PC-9 (cell line): ENCODE measurements around the gene RTL10.

Experiments
- CTCF ChIP-seq: fragments of 200-600 bp; sonication (generic); conservative IDR thresholded peaks from 2 replicates; pipeline ENCODE4 v1.6.1; 2017; ENCODE audit warnings: mixed run types, antibody characterized with exemption, mild to moderate bottlenecking, moderate library complexity
- EZH2 ChIP-seq: fragments of 200-600 bp; sonication (generic); IDR thresholded peaks from 2 replicates; pipeline ENCODE4 v1.8.0; 2017; ENCODE audit warnings: antibody characterized with exemption, low read depth

- no peak for TF ChIP-seq CTCF
- TF ChIP-seq EZH2 = no peak
These were observed 35.3 kb upstream of the RTL10 start for GRCh38 chr22:19889951-19890350.
